HG02678 (cell line): ENCODE measurements around the gene SLC7A11.

ENCODE experiments used
- ATAC-seq: cut with Tn5 transposase; IDR thresholded peaks from one replicate; pipeline ENCODE4 v1.9.1; 2021; ENCODE audit warnings: mild to moderate bottlenecking, moderate library complexity; ENCODE audit not compliant: unreplicated experiment

The SLC7A11 gene

GRCh38 chr4:138174981-138175794 is 67.0 kb downstream of the SLC7A11 start:
- no peak for ATAC-seq

- ATAC-seq, result no peak
Measured at GRCh38 chr4:138164208-138164607, 77.9 kb downstream of the SLC7A11 start.

- ATAC-seq, result no peak
Measured at GRCh38 chr4:138163171-138163570, 79.0 kb downstream of the SLC7A11 start.

GRCh38 chr4:138162259-138162658 is 79.9 kb downstream of the SLC7A11 start:
- ATAC-seq, result no peak

GRCh38 chr4:138161351-138161750 is 80.8 kb downstream of the SLC7A11 start:
- no peak for ATAC-seq

- ATAC-seq, result no peak
Measured at GRCh38 chr4:138158746-138159297, 83.3 kb downstream of the SLC7A11 start.

GRCh38 chr4:138140879-138141278 is 101.3 kb downstream of the SLC7A11 start:
- no peak for ATAC-seq

GRCh38 chr4:138138774-138139173 is 103.4 kb downstream of the SLC7A11 start:
- no peak for ATAC-seq

GRCh38 chr4:138135610-138136009 is 106.5 kb downstream of the SLC7A11 start:
- no peak for ATAC-seq

- ATAC-seq, result no peak
Measured at GRCh38 chr4:138118270-138118669, 123.9 kb downstream of the SLC7A11 start.

GRCh38 chr4:138115053-138115452 is 127.1 kb downstream of the SLC7A11 start:
- ATAC-seq, result no peak

GRCh38 chr4:138114434-138114833 is 127.7 kb downstream of the SLC7A11 start:
- ATAC-seq, result peak; percentile 99
